PC-9 (cell line): Measurements from ENCODE around the gene SASH1.

Experiments
- EZH2 ChIP-seq: fragments of 200-600 bp; sonication (generic); IDR thresholded peaks from 2 replicates; pipeline ENCODE4 v1.8.0; 2017; ENCODE audit warnings: antibody characterized with exemption, low read depth
- TF ChIP-seq, protein P1 (sequence below): fragments of 200-600 bp; sonication (generic); conservative IDR thresholded peaks from 2 replicates; pipeline ENCODE4 v1.6.1; 2017; ENCODE audit warnings: mixed run types, antibody characterized with exemption, mild to moderate bottlenecking, moderate library complexity

DNA sequence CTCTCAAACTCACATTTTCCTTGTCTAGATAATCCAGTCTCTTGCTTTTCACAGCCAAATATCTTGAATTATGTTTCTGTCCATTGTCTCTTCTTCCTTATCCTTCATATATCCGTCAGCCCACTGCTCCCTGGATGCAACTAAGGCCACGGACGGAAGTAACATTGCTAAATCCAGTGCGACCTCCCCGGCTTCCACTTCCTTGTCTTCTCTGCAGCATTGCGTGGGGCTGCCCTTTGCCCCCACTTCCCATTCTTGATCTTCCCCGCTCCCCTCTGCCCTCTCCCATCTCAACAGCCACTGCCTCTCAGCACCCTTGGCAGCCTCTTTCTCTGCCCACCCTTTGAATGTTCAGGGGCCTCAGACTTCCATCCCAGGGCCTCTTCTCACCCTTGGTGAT lies 213.8 kb downstream of the SASH1 start:
- TF ChIP-seq, protein P1, sequence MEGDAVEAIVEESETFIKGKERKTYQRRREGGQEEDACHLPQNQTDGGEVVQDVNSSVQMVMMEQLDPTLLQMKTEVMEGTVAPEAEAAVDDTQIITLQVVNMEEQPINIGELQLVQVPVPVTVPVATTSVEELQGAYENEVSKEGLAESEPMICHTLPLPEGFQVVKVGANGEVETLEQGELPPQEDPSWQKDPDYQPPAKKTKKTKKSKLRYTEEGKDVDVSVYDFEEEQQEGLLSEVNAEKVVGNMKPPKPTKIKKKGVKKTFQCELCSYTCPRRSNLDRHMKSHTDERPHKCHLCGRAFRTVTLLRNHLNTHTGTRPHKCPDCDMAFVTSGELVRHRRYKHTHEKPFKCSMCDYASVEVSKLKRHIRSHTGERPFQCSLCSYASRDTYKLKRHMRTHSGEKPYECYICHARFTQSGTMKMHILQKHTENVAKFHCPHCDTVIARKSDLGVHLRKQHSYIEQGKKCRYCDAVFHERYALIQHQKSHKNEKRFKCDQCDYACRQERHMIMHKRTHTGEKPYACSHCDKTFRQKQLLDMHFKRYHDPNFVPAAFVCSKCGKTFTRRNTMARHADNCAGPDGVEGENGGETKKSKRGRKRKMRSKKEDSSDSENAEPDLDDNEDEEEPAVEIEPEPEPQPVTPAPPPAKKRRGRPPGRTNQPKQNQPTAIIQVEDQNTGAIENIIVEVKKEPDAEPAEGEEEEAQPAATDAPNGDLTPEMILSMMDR = no peak
- no peak for TF ChIP-seq EZH2
